ENCODE data around the gene DUSP8. TPM values are rescaled to one million over a fixed set of nuclear protein-coding genes. Genes with fewer than 3 reads are reported as not detected.

Gene DUSP8
- total and polyA plus RNA-seq, 9 donors, result 0.38 to 14.9 (median 1.3) TPM

DNA sequence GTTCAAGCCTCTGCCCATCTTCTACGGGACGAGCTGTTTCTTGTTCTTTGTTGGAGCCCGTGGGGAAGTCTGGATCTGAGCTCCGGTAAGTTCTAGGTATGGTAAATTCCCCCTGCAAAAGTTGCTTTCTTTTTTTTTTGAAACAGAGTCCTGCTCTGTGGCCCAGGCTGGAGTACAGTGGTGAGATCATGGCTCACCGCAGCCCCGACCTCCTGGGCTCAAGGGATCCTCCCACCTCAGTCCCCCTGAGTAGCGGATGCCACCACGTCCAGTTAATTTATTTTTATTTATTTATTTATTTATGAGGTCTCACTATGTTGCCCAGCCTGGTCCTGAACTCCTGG lies 50.0 kb downstream of the DUSP8 start:
- Histone ChIP-seq H3K9me3 (no peaks in the 10 kb centered on the region), H3K27me3 (no peaks in the 10 kb centered on the region), H3K36me3 (no peaks in the 10 kb centered on the region), H3K27ac (no peak overlapping the region), H3K4me3 (no peak overlapping the region), H3K4me1 (ENCODE audit: insufficient read depth) (peaks cover 10% of the 10 kb centered on the region)
- intact Hi-C loops (cut with DNase I), result loop anchor here in 1 of 4 donors (5.0 kb wide), 1 partner anchor 320 kb away; no protein-coding TSS in a partner anchor
- no peak for DNase-seq
- TF ChIP-seq, protein P1, sequence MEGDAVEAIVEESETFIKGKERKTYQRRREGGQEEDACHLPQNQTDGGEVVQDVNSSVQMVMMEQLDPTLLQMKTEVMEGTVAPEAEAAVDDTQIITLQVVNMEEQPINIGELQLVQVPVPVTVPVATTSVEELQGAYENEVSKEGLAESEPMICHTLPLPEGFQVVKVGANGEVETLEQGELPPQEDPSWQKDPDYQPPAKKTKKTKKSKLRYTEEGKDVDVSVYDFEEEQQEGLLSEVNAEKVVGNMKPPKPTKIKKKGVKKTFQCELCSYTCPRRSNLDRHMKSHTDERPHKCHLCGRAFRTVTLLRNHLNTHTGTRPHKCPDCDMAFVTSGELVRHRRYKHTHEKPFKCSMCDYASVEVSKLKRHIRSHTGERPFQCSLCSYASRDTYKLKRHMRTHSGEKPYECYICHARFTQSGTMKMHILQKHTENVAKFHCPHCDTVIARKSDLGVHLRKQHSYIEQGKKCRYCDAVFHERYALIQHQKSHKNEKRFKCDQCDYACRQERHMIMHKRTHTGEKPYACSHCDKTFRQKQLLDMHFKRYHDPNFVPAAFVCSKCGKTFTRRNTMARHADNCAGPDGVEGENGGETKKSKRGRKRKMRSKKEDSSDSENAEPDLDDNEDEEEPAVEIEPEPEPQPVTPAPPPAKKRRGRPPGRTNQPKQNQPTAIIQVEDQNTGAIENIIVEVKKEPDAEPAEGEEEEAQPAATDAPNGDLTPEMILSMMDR (IDR thresholded peaks at IDR 0.05), result no peak
- no peak for TF ChIP-seq POLR2A (IDR thresholded peaks at IDR 0.05)
- no peak for TF ChIP-seq EP300 (IDR thresholded peaks at IDR 0.05)
- WGBS, 3 donors, result 91 to 95% (median 94%) methylated on average over 8 of the region's 8 CpGs

DNA sequence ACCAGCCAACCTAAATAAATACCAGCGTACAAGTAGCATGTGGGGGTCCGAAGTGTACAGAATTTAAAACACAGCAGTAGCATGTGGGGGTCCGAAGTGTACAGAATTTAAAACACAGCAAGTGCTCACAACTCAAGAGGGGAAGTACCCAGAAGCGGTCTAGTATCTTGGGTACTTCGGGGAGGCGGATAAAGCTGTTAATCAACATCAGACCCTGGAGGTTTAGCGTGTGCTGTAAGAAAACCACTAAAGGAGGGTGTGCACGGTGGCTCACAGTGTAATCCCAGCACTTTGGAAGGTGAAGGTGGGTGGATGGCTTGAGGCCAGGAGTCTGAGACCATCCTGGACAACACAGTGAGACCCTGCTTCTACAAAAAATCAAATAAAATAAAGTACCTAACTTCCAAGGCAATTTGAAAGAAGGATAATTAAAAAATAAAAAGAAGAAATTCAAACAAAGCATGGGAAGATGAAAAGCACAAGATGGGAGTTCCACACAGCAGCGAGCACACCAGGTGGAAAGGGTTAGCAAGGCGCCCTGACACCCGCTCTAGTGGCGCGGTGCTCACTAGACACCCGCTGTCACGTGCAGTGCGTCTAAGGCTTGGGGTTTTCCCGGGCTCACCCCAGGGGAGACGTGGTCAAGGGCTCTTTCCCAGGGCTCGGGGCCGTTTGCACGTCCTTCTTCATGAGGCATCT lies 50.5 kb downstream of the DUSP8 start:
- DNase-seq, result no peak
- 86 to 90% (median 88%) methylated on average over 21 of the region's 21 CpGs for WGBS, 3 donors
- peaks cover 10% of the 10 kb centered on the region for H3K4me1 ChIP-seq (ENCODE audit: insufficient read depth)
- H3K4me3 ChIP-seq, result no peak overlapping the region
- TF ChIP-seq EP300 (IDR thresholded peaks at IDR 0.05) (no peak), POLR2A (IDR thresholded peaks at IDR 0.05) (no peak)
- TF ChIP-seq, protein P1 (IDR thresholded peaks at IDR 0.05), result no peak
- H3K36me3 ChIP-seq, result no peaks in the 10 kb centered on the region
- intact Hi-C loops (cut with DNase I), result loop anchor here in 1 of 4 donors (5.0 kb wide), 1 partner anchor 319 kb away; no protein-coding TSS in a partner anchor
- H3K9me3 ChIP-seq, result no peaks in the 10 kb centered on the region
- no peaks in the 10 kb centered on the region for H3K27me3 ChIP-seq
- no peak overlapping the region for H3K27ac ChIP-seq

DNA sequence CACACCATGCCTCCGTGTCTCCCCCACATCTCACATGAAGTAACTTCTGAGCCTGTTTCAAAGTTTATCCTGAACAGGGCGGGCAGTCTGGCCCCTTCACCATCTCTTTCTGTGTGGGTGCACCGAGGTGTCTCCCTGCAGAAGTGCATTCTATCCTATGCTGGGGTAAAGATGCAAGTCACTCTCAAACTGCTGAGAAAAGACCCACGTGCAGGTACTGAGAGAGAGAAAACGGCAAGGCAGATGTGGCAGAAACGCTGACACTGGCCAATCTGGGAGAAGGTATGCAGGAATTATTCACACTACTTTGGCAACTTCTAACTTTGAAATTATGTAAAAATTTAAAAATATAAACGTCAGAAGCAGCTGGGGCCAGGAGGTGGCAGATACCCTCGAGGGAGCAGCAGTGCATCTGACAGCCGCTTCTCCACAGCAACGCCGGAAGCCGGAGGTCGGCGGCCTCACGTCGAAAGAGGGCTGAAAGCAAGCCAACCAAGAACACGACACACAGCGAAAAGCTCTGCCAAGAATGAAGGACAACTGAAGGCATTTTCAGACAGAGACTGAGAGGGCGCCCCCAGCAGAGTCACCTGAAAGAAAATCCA lies 51.3 kb downstream of the DUSP8 start:
- H3K9me3 ChIP-seq, result no peaks in the 10 kb centered on the region
- TF ChIP-seq POLR2A (IDR thresholded peaks at IDR 0.05), result no peak
- no peak for TF ChIP-seq EP300 (IDR thresholded peaks at IDR 0.05)
- TF ChIP-seq, protein P1 (IDR thresholded peaks at IDR 0.05), result no peak
- no peaks in the 10 kb centered on the region for H3K36me3 ChIP-seq
- no peaks in the 10 kb centered on the region for H3K27me3 ChIP-seq
- no peak overlapping the region for H3K27ac ChIP-seq
- intact Hi-C loops (cut with DNase I), result loop anchor here in 1 of 4 donors (5.0 kb wide), 1 partner anchor 318 kb away; no protein-coding TSS in a partner anchor
- no peak for DNase-seq
- peaks cover 11% of the 10 kb centered on the region for H3K4me1 ChIP-seq (ENCODE audit: insufficient read depth)
- H3K4me3 ChIP-seq, result no peak overlapping the region
- WGBS, 3 donors, result 19 to 35% (median 23%) methylated on average over 19 of the region's 19 CpGs

DNA sequence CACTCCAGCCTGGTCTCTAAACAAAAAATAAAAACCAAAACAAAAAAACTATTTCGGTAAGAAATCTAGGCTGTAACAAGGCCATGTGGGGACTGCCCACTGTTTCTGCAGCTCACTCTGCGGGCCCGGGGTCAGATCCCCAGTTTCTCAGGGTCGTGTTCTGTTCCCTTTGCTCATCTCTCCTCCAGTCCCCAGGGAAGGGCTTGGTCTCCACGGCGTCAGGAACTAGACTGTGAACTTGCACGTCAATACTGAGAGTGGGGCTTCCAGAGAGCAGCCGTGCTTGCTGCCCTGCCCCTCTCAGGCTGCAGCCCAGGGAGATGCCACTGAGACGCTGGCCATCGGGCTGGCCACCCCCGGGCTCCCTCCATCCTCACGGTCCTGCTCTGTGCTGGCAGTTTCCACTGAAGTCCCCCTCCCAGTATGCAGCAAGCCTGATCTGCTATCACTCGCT lies 51.8 kb downstream of the DUSP8 start:
- no peak overlapping the region for H3K4me3 ChIP-seq
- TF ChIP-seq EP300 (IDR thresholded peaks at IDR 0.05) (no peak), POLR2A (IDR thresholded peaks at IDR 0.05) (no peak)
- TF ChIP-seq, protein P1 (IDR thresholded peaks at IDR 0.05), result no peak
- WGBS, 3 donors, result 37 to 57% (median 39%) methylated on average over 13 of the region's 13 CpGs
- H3K27me3 ChIP-seq, result no peaks in the 10 kb centered on the region
- no peaks in the 10 kb centered on the region for H3K9me3 ChIP-seq
- H3K36me3 ChIP-seq, result no peaks in the 10 kb centered on the region
- H3K4me1 ChIP-seq (ENCODE audit: insufficient read depth), result peaks cover 16% of the 10 kb centered on the region
- H3K27ac ChIP-seq, result no peak overlapping the region
- intact Hi-C loops (cut with DNase I), result loop anchor here in 1 of 4 donors (5.0 kb wide), 1 partner anchor 318 kb away; no protein-coding TSS in a partner anchor
- no peak for DNase-seq

All from ovary (tissue), 9 donors.